HG02588 (cell line): Measurements from ENCODE around the gene FBXO21.
"Not testable (repeated sequence)": the region's sequence is repeated elsewhere in the genome, so short reads cannot be mapped to it uniquely, and the experiment has no call there.

Experiments
- ATAC-seq: cut with Tn5 transposase; IDR thresholded peaks from one replicate; pipeline ENCODE4 v1.9.1; 2021; ENCODE audit warnings: mild to moderate bottlenecking, moderate library complexity; ENCODE audit not compliant: unreplicated experiment

The FBXO21 gene

GRCh38 chr12:117202033-117202432 lies 11.8 kb upstream of the FBXO21 start:
- ATAC-seq = no peak

DNA sequence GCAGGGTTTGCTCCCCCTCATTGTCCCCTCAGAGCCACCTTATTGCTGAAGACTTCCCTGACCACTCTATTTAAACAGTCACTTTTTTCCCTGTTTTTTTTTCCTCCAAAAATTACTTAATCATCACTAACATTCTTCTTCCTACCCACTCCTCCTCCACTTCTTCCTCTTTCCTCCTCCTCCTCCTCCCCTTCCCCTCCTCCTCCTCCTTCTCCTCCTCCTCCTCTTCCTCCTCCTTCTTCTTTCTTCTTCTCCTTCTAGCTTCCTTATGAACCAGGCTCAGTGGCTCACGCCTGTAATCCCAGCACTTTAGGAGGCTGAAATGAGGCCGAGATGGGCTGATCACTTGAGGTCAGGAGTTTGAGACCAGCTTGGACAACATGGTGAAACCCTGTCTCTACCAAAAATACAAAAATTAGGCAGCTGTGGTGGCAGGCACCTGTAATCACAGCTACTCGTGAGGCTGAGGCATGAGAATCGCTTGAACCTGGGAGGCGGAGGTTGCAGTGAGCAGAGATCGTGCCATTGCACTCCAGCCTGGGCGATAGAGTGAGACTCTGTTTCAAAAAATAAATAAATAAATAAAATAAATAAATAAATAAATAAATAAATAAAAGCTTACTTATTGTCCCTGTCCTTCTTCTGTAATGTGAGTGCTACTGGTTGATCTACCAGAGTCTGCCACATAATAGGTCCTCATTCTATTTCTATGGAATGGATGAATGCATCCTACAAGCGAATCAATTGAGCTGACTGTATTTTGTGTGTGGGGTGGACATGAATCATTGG lies 9.9 kb upstream of the FBXO21 start:
- ATAC-seq = not testable (repeated sequence)

DNA sequence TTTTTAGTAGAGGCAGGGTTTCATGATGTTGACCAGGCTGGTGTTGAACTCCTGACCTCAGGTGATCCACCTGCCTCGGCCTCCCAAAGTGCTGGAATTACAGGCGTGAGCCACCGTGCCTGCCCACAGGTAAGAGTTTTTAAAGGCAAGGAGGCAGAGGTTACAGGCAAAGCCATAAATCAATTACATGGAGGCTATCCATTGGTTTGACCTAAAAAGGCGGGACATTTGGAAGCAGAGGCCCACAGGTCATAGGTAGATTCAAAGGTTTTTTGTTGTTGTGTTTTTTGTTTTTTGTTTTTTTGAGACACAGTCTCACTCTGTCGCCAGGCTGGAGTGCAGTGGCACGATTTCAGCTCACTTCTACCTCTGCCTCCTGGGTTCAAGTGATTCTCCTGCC lies 6.1 kb upstream of the FBXO21 start:
- ATAC-seq = not testable (repeated sequence)

- ATAC-seq = not testable (repeated sequence)
These were observed 4.8 kb upstream of the FBXO21 start for GRCh38 chr12:117195027-117195426.

DNA sequence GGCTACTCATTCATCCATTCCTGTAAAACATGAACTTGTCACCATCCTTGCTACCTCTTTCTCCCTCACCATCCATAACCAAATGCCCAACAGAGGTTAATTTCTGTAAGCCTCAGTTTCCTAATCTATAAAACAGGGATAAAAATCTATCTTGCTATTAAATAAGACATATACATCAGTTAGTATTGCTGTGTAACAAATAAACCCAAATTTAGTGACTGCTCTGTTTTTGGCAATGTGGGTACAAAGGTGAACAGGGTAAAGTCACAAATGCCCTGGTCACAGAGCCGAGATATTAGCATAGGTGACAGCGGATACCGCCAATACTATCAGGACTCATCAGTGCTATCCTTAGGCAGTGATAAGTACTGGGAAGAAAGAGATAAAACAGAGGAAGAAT lies 3.6 kb upstream of the FBXO21 start:
- no peak for ATAC-seq

- ATAC-seq = not testable (repeated sequence)
These were observed 2.3 kb upstream of the FBXO21 start for GRCh38 chr12:117192581-117192980.

DNA sequence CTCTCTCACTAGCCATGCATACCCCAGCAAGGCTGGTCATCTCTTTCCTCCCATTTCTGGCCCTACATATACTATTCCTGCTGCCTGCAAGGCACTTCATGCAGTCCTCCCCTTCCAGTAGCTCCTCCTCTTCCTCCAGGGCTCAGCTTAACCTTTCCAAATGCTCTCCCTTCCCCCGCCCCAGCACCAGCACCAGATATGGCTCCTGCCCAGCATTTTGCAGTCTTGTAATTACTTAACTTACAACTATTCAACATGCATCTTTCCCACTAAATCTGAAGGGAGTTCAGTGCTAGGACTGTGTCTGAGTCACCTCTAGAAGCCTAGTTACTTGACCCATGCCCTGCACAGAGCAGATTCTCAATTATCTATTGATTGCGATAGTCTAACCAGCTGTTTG lies 1.8 kb upstream of the FBXO21 start:
- ATAC-seq = no peak

DNA sequence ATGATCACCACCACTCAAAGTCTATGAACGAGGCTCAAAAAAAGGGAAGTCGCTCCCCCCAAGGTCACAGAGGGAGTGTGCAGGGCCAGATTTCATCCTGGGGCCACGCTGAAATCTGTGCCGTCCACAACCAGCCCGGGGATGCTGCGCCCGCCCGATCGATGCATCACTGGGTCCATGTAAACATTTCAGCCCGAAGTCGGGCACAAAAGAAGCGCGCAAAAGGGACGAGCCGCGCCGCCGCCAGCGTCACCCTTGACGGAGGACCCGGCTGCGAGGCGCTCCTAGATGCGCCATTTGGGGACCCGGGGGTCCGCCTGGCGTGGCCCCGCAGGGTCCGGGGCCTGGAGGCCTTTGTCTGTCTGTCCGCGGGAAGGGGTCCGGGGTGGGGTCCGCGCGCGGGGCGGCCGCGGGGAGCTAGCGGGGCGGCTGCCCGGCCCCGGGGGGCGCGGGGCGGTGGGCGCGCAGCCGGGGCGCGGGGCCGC lies 503 bp downstream of the FBXO21 start:
- ATAC-seq = peak; percentile 36

DNA sequence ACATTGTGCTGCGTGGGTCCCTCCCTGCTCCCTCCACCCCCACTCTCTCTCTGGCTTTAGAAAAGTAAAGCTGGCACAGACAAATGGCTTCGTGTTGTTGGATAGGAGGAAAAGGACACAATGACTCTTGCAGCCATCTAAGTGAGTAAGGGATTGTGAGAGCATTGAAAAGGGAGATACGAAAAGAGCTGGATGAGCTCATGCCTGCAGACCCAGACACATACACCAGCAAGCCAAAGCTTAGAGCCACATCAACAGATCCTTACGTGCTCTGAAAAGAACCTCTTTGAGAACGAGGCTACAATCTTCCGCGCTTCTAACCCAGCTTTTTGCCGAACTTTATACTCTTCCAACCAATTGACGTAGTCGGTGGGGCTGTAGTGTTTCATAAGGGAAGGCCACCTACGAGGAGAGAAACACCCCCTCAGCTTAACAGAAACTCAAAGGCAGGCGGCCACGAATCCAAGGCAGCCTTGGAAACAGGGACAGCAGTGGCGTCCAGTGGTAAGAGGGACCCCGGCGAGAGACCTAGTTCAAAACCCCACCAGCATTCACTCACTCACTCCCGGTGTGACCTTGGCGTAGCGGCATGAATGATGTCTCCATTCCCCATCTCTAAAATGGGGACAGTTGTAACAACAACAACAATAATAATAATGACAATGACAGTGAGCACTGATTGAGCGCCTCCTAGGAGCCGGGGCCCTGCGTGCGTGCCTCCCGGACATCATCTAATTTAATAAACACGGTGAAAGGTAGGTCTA lies 1.1 kb downstream of the FBXO21 start:
- no peak for ATAC-seq

DNA sequence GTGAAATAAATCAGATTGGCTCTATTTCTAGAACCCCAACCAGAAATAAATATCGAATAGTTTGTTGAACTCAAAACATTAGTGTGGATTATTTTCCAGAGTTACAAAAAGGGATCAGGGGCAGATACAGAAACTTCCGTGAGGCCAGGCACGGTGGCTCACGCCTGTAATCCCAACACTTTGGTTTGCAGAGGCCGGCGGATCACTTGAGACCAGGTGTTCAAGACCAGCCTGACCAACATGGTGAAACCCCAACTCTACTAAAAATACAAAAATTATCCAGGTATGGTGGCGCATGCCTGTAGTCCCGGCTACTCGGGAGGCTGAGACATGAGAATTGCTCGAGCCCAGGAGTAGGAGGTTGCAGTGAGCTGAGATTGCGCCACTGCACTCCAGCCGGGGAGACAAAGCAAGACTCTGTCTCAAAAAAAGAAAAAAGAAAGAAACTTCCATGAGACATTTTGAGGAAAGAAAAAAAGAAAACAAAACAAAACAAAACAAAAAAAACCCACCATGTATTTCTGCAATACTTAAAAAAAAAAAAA lies 2.1 kb downstream of the FBXO21 start:
- no peak for ATAC-seq

DNA sequence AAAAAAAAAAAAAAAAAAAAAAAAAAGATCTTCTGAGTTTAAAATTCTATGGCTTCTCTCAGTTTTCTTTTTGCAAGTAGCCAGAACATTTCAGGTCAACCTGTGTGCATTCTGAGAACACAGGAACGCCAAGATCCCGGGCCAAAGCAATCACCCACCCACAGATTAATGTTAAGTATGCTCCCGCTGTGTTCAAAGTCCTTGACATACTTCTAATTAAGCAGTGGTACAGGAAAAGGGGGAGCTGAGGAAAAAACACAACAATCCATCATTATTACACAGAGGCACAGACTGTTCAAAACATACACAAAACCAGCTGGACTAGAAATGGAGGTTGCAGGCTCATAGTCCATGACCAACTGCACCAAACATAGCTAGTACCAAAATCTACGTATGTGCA lies 2.8 kb downstream of the FBXO21 start:
- no peak for ATAC-seq

GRCh38 chr12:117182866-117183265 lies 7.4 kb downstream of the FBXO21 start:
- no peak for ATAC-seq

GRCh38 chr12:117181468-117181843 lies 8.8 kb downstream of the FBXO21 start:
- not testable (repeated sequence) for ATAC-seq

DNA sequence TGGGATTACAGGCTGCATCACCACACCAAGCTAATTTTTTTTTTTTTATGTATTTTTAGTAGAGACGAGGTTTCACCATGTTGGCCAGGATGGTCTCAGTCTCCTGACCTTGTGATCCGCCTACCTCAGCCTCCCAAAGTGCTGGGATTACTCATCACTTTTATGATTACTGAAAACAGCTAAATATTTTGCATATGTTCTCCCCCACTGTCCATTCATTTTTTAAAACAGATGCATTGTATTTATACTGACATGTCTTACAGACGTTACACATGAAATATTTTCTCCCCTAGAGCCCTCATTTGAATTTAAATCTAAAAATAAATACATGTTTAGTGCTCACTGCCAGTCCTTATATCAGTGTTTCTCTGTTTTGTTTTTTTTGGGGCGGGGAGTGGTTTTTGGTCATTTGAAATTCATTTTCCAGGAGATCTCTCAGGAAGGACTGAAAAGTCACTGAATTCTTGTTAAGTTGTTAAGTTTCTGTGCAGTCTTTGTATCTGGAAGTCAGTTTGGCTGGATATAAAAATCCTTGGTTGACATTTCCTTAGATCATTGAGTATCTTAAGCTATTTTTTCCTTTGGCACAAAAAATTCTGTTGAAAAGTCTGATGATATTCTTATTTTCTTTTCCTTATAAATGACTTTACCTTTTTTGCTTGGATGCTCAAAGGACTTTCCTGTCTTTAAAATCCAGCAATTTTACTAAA lies 9.4 kb downstream of the FBXO21 start:
- no peak for ATAC-seq

DNA sequence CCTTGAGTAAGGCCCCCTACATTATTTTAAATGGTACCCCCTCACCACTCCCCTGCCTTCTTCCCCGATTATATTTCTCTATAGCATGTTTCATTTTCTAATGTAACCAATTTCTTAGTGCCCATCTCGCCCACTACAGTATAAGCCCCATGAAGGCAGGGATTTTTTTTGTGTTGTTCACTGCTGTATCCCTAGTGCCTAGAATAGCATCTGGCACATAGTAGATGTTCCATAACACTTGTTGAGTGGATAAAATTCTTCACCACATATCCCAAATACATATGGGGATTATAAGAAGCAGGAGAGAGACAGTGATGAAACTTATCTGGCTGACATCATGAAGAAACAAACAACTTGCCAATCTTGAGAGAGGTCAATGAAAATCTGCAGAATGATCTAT lies 11.5 kb downstream of the FBXO21 start:
- ATAC-seq = no peak

DNA sequence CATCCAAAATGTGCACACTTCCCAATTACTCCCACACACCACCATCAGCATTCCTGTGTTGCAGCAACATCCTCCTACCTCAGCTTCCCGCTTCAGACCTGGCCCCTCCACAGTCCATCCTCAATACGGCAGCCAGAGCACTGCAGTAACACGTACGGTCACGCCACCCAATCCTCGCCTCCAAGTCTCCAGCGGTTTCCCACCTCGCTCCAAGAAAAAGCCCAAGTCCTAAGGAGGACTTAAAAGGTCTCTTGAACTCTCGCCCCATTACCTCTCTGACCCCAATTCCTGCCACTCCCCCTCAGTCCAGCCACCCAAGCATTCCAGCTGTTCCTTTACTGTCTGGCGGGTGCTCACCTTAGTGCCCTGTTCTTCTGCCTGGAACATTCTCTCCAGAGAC lies 12.0 kb downstream of the FBXO21 start:
- ATAC-seq = no peak

DNA sequence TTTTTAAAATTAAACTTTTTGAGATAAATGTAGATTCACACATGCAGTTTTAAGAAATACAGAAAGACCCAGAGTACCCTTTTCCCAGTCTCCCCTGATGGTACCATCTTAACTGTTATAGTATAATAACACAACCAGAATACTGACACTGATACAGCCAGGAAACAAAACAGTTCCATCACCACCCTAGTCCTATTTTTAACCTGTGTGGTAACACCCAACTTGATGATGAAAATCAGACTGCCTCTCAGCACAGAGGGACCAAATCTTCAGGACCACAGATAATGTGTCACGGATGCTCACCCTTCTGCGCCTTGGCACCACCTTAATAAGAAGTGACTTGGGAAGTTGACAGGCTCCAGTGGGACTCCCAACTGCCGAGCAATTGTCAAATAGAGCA lies 18.1 kb downstream of the FBXO21 start:
- ATAC-seq = no peak

DNA sequence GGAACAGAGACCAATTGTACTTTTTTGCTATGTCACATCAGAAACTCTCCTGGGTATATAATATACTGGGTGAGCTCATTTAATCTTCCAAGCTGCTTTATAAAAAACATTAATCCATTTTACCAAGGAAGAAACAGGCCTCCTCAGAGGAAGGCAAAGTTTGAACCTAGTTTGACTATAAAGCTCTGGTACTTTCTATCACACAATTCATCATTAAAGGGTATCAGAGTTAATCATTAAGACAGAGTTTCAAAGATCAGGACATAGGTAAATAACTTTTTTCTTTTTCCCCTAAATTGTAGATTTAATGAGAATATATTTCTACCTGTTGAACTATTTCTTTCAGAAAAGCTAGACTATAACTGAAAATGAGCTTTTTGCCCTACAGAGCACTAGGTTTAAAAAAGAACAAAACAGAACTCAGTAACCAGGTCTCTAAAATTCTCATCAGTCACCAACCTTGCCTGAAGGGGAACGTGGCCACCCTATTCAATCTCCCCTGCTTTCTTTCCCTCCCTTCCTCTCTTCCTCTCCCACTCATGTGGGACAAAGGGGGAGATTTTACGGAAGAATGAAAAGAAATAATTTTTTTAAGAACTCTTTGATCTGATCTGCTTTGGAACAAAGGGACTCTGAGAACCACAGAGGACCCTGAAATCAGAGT lies 18.6 kb downstream of the FBXO21 start:
- no peak for ATAC-seq

DNA sequence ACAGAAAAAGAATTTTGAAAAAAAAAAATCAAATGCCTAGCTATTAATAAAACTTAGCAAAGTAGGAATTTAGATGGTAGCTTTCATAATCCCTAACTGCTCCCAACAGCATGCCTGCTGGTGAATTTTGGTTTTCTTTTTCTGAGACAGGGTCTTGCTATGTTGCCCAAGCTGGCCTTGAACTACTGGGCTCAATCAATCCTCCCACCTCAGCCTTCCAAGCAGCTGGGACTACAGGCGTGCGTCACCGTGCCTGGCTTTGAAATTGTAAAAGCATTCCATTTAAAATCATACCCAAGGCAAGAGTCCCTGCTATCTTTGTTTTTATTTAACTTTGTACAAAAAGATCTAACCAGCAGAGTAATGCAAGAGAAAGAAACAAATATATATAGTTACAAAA lies 20.7 kb downstream of the FBXO21 start:
- no peak for ATAC-seq

- no peak for ATAC-seq
These were observed 21.3 kb downstream of the FBXO21 start for GRCh38 chr12:117168976-117169375.

DNA sequence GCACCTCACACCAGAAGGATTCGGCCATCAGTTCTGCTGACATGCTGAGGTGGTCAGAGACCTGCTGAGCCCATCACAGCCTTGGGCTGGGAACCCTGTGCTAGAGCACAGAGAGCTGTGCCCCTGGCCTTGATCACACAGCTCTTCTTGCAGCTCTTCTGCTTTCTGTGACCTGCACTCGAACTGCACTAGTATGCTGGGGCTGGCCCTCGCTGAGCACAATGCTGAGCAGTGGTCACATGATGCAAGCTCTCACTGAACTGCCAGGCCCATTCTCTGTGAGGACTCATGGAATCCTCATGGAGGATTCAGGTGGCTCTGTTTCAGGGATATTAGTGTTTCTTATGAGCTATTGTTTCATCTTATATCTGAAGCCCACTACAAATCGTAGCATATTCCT lies 22.5 kb downstream of the FBXO21 start:
- no peak for ATAC-seq
